ENCODE measurements around the gene CHRNA5. TPM values are rescaled to one million over a fixed set of nuclear protein-coding genes. Genes with fewer than 3 reads are reported as not detected.
"Not testable (repeated sequence)": the region's sequence is repeated elsewhere in the genome, so short reads cannot be mapped to it uniquely, and the experiment has no call there.

CHRNA5 gene
- total RNA-seq, 2 experiments from 2014 or later, result 2.1 to 3.1 TPM

GRCh38 chr15:78571382-78571781 is 6.1 kb downstream of the CHRNA5 start:
- Mint-ChIP-seq H3K4me1 (peaks cover 9% of the 10 kb centered on the region), H3K27ac (no peak overlapping the region), H3K9me3 (no peaks in the 10 kb centered on the region), H3K27me3 (peaks cover 12% of the 10 kb centered on the region), H3K36me3 (ENCODE audit: low read depth) (no peaks in the 10 kb centered on the region), H3K4me3 (no peak overlapping the region)
- DNase-seq, result no peak
- POLR2A ChIA-PET, result no interaction called here
- CTCF ChIA-PET, result no interaction called here

- CTCF ChIA-PET, result no interaction called here
- Mint-ChIP-seq H3K27ac (no peak overlapping the region), H3K4me3 (no peak overlapping the region), H3K9me3 (no peaks in the 10 kb centered on the region), H3K4me1 (no peaks in the 10 kb centered on the region), H3K36me3 (ENCODE audit: low read depth) (no peaks in the 10 kb centered on the region), H3K27me3 (peaks cover 4% of the 10 kb centered on the region)
- no peak for DNase-seq
- POLR2A ChIA-PET, result no interaction called here
Measured at GRCh38 chr15:78573416-78573815, 8.1 kb downstream of the CHRNA5 start.

- Mint-ChIP-seq H3K9me3 (no peaks in the 10 kb centered on the region), H3K36me3 (ENCODE audit: low read depth) (no peaks in the 10 kb centered on the region), H3K27ac (no peak overlapping the region), H3K4me1 (no peaks in the 10 kb centered on the region), H3K27me3 (peaks cover 4% of the 10 kb centered on the region), H3K4me3 (no peak overlapping the region)
- POLR2A ChIA-PET, result no interaction called here
- DNase-seq, result no peak
- CTCF ChIA-PET, result interaction anchor here (0.6 to 1.4 kb wide), 2 partner anchors 9 to 81 kb away, joined by 3 to 4 read pairs; no protein-coding TSS in a partner anchor
Measured at GRCh38 chr15:78574944-78575343, 9.6 kb downstream of the CHRNA5 start.

- ChIA-PET POLR2A (no interaction called here), CTCF (interaction anchor here (1.2 kb wide), 1 partner anchor 22 kb away, joined by 3 read pairs; no protein-coding TSS in a partner anchor)
- DNase-seq, result no peak
- H3K4me3 Mint-ChIP-seq, result no peak overlapping the region
- no peak overlapping the region for H3K27ac Mint-ChIP-seq
- H3K4me1 Mint-ChIP-seq, result no peaks in the 10 kb centered on the region
- H3K27me3 Mint-ChIP-seq, result no peaks in the 10 kb centered on the region
- H3K9me3 Mint-ChIP-seq, result no peaks in the 10 kb centered on the region
- no peaks in the 10 kb centered on the region for H3K36me3 Mint-ChIP-seq (ENCODE audit: low read depth)
Measured at GRCh38 chr15:78597583-78597982, 32.3 kb downstream of the CHRNA5 start.

GRCh38 chr15:78598348-78598747 is 33.0 kb downstream of the CHRNA5 start:
- no peaks in the 10 kb centered on the region for H3K36me3 Mint-ChIP-seq (ENCODE audit: low read depth)
- H3K9me3 Mint-ChIP-seq, result no peaks in the 10 kb centered on the region
- H3K4me1 Mint-ChIP-seq, result no peaks in the 10 kb centered on the region

GRCh38 chr15:78599189-78599588 is 33.9 kb downstream of the CHRNA5 start:
- ChIA-PET POLR2A (no interaction called here), CTCF (no interaction called here)
- Mint-ChIP-seq H3K27ac (no peak overlapping the region), H3K27me3 (no peaks in the 10 kb centered on the region), H3K9me3 (no peaks in the 10 kb centered on the region), H3K36me3 (ENCODE audit: low read depth) (no peaks in the 10 kb centered on the region), H3K4me3 (no peak overlapping the region), H3K4me1 (no peaks in the 10 kb centered on the region)
- DNase-seq, result no peak

More at GRCh38 chr15:78598348-78598747, 33.0 kb downstream of the CHRNA5 start:
- no peak overlapping the region for H3K27ac Mint-ChIP-seq
- CTCF ChIA-PET, result no interaction called here
- H3K4me3 Mint-ChIP-seq, result no peak overlapping the region
- DNase-seq, result no peak
- POLR2A ChIA-PET, result no interaction called here
- H3K27me3 Mint-ChIP-seq, result no peaks in the 10 kb centered on the region

GRCh38 chr15:78603467-78603866 is 38.1 kb downstream of the CHRNA5 start:
- ChIA-PET POLR2A (no interaction called here), CTCF (no interaction called here)
- no peaks in the 10 kb centered on the region for H3K4me1 Mint-ChIP-seq
- H3K4me3 Mint-ChIP-seq, result no peak overlapping the region
- H3K9me3 Mint-ChIP-seq, result no peaks in the 10 kb centered on the region
- H3K36me3 Mint-ChIP-seq (ENCODE audit: low read depth), result no peaks in the 10 kb centered on the region
- no peak overlapping the region for H3K27ac Mint-ChIP-seq
- no peak for DNase-seq
- H3K27me3 Mint-ChIP-seq, result peaks cover 2% of the 10 kb centered on the region

GRCh38 chr15:78604420-78604819 is 39.1 kb downstream of the CHRNA5 start:
- DNase-seq, result no peak
- no peaks in the 10 kb centered on the region for H3K36me3 Mint-ChIP-seq (ENCODE audit: low read depth)
- POLR2A ChIA-PET, result no interaction called here
- no peaks in the 10 kb centered on the region for H3K4me1 Mint-ChIP-seq
- CTCF ChIA-PET, result interaction anchor here (0.5 kb wide), 1 partner anchor 635 kb away, joined by 3 read pairs; no protein-coding TSS in a partner anchor
- H3K9me3 Mint-ChIP-seq, result no peaks in the 10 kb centered on the region
- peaks cover 6% of the 10 kb centered on the region for H3K27me3 Mint-ChIP-seq
- H3K4me3 Mint-ChIP-seq, result no peak overlapping the region
- no peak overlapping the region for H3K27ac Mint-ChIP-seq

GRCh38 chr15:78605201-78605600 is 39.9 kb downstream of the CHRNA5 start:
- Mint-ChIP-seq H3K9me3 (no peaks in the 10 kb centered on the region), H3K4me1 (no peaks in the 10 kb centered on the region), H3K36me3 (ENCODE audit: low read depth) (no peaks in the 10 kb centered on the region), H3K4me3 (no peak overlapping the region), H3K27me3 (peaks cover 12% of the 10 kb centered on the region), H3K27ac (no peak overlapping the region)
- ChIA-PET POLR2A (no interaction called here), CTCF (no interaction called here)
- no peak for DNase-seq

- CTCF ChIA-PET, result no interaction called here
- peaks cover 14% of the 10 kb centered on the region for H3K27me3 Mint-ChIP-seq
- POLR2A ChIA-PET, result no interaction called here
- H3K4me1 Mint-ChIP-seq, result no peaks in the 10 kb centered on the region
- H3K9me3 Mint-ChIP-seq, result no peaks in the 10 kb centered on the region
- no peak for DNase-seq
- H3K36me3 Mint-ChIP-seq (ENCODE audit: low read depth), result no peaks in the 10 kb centered on the region
- H3K27ac Mint-ChIP-seq, result no peak overlapping the region
- no peak overlapping the region for H3K4me3 Mint-ChIP-seq
Measured at GRCh38 chr15:78605680-78606079, 40.4 kb downstream of the CHRNA5 start.

- DNase-seq; H3K9me3 Mint-ChIP-seq; H3K27ac Mint-ChIP-seq; H3K36me3 Mint-ChIP-seq (ENCODE audit: low read depth); POLR2A ChIA-PET; CTCF ChIA-PET; H3K4me1 Mint-ChIP-seq; H3K4me3 Mint-ChIP-seq: not testable (repeated sequence)
- H3K27me3 Mint-ChIP-seq, result peaks cover 14% of the 10 kb centered on the region
Measured at GRCh38 chr15:78609551-78609950, 44.2 kb downstream of the CHRNA5 start.

GRCh38 chr15:78614021-78614420 is 48.7 kb downstream of the CHRNA5 start:
- no peak overlapping the region for H3K4me3 Mint-ChIP-seq
- ChIA-PET POLR2A (no interaction called here), CTCF (interaction anchor here (1.0 to 3.9 kb wide), 2 partner anchors 37 to 96 kb away, joined by 5 to 16 read pairs; no protein-coding TSS in a partner anchor)
- no peaks in the 10 kb centered on the region for H3K9me3 Mint-ChIP-seq
- peaks cover 2% of the 10 kb centered on the region for H3K4me1 Mint-ChIP-seq
- peaks cover 15% of the 10 kb centered on the region for H3K27me3 Mint-ChIP-seq
- H3K36me3 Mint-ChIP-seq (ENCODE audit: low read depth), result no peaks in the 10 kb centered on the region
- H3K27ac Mint-ChIP-seq, result no peak overlapping the region
- no peak for DNase-seq

- Mint-ChIP-seq H3K27me3 (peaks cover 20% of the 10 kb centered on the region), H3K36me3 (ENCODE audit: low read depth) (no peaks in the 10 kb centered on the region), H3K4me3 (no peak overlapping the region), H3K27ac (no peak overlapping the region), H3K9me3 (no peaks in the 10 kb centered on the region), H3K4me1 (peaks cover 2% of the 10 kb centered on the region)
- ChIA-PET POLR2A (no interaction called here), CTCF (interaction anchor here (3.9 kb wide), 1 partner anchor 94 kb away, joined by 16 read pairs; no protein-coding TSS in a partner anchor)
- no peak for DNase-seq
Measured at GRCh38 chr15:78615151-78615589, 49.9 kb downstream of the CHRNA5 start.

- no peaks in the 10 kb centered on the region for H3K9me3 Mint-ChIP-seq
- peaks cover 24% of the 10 kb centered on the region for H3K27me3 Mint-ChIP-seq
- ChIA-PET CTCF (interaction anchor here (3.9 kb wide), 1 partner anchor 93 kb away, joined by 16 read pairs; no protein-coding TSS in a partner anchor), POLR2A (no interaction called here)
- H3K27ac Mint-ChIP-seq, result no peak overlapping the region
- H3K4me1 Mint-ChIP-seq, result peaks cover 2% of the 10 kb centered on the region
- no peak for DNase-seq
- no peaks in the 10 kb centered on the region for H3K36me3 Mint-ChIP-seq (ENCODE audit: low read depth)
- H3K4me3 Mint-ChIP-seq, result no peak overlapping the region
Measured at GRCh38 chr15:78616506-78616905, 51.2 kb downstream of the CHRNA5 start.

Data from activated CD4-positive, alpha-beta memory T cell treated with anti-CD3 and anti-CD28 coated beads, Interleukin-2, amount 10 ng/mL, durations not matched to agents 7 days and 5 days (primary cell).